GM18526 (cell line): ENCODE data around the gene SENP5.

Source experiments
- POLR2A ChIP-seq: IDR thresholded peaks from 3 replicates; pipeline ENCODE4 v1.6.1; 2011; ENCODE audit not compliant: insufficient read length; ENCODE audit errors: extremely low read depth

Gene SENP5

GRCh38 chr3:196932600-196932999, 64.9 kb downstream of the SENP5 start:
- TF ChIP-seq POLR2A: no peak

DNA sequence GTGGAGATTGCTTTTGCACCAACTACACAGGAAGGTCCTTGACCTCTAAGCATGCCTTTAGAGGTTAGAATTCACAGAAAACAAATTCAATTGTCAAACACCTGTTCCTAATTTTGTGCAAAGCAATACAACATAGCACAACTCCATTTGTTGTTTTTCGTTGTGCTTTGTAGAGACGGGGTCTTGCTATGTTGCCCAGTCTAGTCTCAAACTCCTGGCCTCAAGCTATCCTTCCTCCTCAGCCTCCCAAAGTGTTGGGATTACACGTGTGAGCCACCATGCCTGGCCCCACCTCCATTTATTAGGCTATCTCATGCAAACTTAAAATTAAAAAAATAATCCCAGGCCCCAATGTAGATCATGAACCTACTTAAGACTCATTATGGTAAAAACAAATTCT, 68.6 kb downstream of the SENP5 start:
- TF ChIP-seq POLR2A: no peak

- no peak for TF ChIP-seq POLR2A
Observed at GRCh38 chr3:196938124-196938523, 70.4 kb downstream of the SENP5 start.

- no peak for TF ChIP-seq POLR2A
Observed at GRCh38 chr3:196938576-196938975, 70.9 kb downstream of the SENP5 start.

DNA sequence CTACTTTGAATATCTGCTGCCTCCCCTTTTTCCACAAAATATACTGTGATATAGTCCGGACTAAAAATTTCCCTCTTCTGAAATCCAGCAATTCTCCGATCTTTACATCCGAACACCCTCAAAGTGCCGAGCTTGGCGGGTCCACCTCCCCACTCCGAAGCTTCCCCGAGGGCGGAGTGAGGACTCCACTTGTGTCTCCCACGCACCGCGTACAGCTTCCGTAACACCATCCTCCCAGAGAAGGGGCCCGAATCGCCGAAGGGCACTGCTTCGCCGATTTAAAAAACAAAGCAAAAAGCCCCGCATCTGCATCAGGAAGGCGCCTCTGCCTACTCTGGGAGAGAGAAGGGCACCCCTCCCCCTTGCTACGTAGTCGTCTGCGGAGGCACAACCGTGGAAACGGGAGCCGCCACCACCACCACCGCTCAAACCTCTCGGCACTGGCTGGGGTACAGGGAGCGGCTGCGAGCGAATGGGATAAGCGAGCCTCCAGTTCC, 74.1 kb downstream of the SENP5 start:
- no peak for TF ChIP-seq POLR2A

GRCh38 chr3:196942226-196942914, 74.7 kb downstream of the SENP5 start, which contains the start of gene NCBP2:
NCBP2 (minus strand) TSS chr3:196942528; CDS start chr3:196942503, 25 bp downstream.
- peak; percentile 93 for TF ChIP-seq POLR2A

DNA sequence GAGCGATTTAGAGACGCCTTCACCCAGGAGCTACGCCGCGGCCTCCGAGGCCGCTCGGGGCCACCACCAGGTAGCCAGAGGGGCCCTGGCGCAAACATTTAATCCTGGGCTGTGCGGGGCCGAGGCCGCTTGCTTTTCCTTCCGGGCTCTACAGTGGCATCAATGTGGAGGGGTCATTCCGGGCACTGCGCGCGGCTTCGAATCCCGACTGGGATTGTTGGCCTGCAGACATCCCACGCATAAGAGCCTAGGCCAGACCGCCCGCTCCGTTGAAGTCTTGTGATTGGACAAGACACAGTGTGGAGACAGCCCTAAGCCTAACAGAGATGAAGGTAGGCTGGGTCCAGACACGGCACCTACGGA, 75.2 kb downstream of the SENP5 start:
- no peak for TF ChIP-seq POLR2A

DNA sequence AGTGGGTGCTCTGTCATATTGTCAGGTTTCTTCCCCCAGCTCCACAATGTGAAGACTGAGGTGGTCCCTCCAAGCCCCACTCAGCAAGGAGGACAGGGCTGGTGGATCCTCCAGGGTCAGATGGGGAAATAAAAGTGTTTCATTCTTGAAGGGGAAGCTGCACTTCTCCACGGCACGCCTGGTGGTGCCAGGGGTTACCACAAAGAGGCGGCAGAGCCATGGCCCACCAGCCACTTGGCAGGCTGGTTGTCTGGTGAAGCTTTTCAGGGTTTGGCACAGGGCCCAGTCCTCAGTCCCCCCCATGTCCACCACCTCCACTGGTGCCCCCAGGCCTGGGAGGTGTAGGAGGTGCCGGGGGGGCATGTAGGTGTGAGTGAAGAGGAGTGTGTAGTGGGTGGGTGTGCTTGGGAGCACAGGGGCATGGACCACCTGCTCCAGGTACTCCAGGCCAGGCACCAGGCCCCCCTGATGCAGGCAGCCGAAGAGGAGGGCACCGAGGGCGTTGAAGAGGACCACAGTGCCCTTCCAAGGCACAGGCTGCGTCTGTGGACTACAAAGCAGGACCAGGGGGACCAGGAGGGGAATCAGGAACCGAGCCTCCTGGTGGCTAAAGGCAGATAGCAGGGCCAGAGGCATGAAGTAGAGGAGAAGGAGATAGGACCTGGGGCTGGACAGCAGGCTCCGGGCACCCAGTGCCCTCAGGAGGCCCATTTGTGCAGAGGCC, 79.6 kb downstream of the SENP5 start:
- TF ChIP-seq POLR2A: no peak

DNA sequence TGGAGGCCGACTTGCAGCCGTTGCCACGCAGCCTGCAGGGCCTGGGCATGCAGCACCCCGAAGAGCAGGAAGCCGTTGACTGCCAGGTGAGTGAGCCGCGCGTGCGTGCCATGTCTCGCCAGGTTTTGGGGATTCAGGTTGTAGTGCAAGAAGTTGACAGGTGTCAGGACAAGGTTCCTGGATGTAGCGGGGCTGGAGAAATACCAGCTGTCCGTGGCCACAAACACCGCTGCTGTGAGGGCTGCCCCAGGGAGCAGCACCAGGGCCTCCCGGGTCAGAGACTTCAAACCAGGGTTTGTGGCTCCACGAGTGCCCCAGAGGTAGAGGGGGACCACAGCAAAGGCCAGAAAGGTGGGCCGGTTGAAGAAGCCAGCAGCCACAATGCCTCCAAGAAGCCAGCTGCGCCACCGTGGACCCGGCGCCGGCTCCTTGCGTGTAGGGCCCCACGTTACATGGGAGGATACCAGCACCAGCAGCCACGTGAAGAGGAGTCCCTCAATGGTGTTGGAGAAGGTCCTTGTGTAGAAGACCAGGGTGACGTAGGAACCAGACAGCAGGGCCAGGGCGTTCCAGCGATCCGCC, 80.2 kb downstream of the SENP5 start:
- TF ChIP-seq POLR2A: no peak

GRCh38 chr3:196948442-196949284, 80.9 kb downstream of the SENP5 start:
- TF ChIP-seq POLR2A: no peak

DNA sequence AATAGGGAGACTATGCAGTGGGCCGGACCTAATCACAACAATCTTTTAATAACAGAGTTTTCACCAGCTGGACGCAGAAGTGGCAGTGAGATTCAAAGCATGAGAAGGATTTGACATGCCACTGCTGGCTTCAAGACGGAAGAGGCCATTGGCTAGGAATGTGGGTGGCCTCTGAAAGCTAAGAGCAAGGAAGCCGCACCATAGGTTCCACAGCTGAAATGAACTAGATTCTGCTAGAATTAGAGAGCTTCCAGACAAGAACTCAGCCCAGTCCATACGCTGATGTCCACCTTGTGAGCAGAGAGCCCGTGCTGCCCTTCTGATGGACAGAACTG, 81.5 kb downstream of the SENP5 start:
- no peak for TF ChIP-seq POLR2A

DNA sequence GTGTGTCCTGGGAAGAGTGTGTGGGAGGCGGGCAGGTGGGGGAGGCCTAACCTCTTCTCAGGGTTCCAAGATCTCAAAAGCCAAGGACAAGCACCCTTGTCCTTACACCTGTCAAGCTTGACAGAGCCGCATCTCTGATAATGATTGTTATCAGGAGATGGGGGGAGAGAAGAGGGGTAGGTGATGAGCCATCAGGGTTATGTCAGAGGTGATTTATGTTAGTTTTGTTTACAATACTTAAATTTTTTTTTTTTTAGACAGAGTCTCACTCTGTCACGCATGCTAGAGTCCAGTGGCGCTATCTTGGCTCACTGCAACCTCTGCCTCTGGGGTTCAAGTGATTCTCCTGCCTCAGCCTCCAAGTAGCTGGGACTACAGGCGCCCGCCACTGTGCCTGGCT, 82.0 kb downstream of the SENP5 start:
- no peak for TF ChIP-seq POLR2A

GRCh38 chr3:196951371-196951770, 83.7 kb downstream of the SENP5 start:
- no peak for TF ChIP-seq POLR2A

DNA sequence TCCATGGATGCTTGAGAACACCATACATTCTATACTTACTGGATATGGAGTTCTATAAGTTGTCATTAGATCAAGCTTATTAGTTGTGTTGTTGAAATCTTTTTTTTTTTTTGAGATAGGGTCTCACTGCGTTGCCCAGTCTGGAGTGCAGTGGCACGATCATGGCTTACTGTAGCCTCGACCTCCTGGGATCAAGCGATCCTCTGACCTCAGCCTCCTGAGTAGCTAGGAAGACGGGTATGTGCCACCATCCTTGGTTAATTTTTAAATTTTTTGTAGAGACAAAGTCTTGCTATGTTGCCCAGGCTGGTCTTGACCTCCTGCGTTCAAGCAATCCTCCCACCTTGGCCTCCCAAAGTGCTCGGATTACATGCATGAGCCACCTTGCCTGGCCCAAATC, 87.1 kb downstream of the SENP5 start:
- no peak for TF ChIP-seq POLR2A
